Sigmoid colon (tissue), 7 donors: ENCODE results near the gene KCNH4. TPM values are rescaled to one million over a fixed set of nuclear protein-coding genes. Genes with fewer than 3 reads are reported as not detected.
A peak's percentile ranks its signal among the peaks of the same experiment; 100 is the strongest.

ENCODE experiments used
- DNase-seq: peaks from one replicate; pipeline ENCODE4 v3.0.0-alpha.2; 2019
- H3K27ac ChIP-seq, 4 donors: fragments of 200-600 bp; sonication (generic); one replicate each; pipeline ENCODE4 v1.5.1; 2016 to 2019; ENCODE audit warnings: mild to moderate bottlenecking in 1 of 4
- H3K27me3 ChIP-seq, 3 donors: fragments of 200-600 bp; sonication (generic); one replicate each; pipeline ENCODE4 v1.5.1; 2019; ENCODE audit warnings: mild to moderate bottlenecking in 1 of 3
- H3K36me3 ChIP-seq, 4 donors: fragments of 200-600 bp; sonication (generic); one replicate each; pipeline ENCODE4 v1.5.1; 2016 to 2019
- H3K4me1 ChIP-seq, 4 donors: fragments of 200-600 bp; sonication (generic); one replicate each; pipeline ENCODE4 v1.5.1; 2017 to 2019
- H3K4me3 ChIP-seq, 4 donors: fragments of 200-600 bp; sonication (generic); one replicate each; pipeline ENCODE4 v1.5.1; 2017 to 2019; ENCODE audit warnings: mild to moderate bottlenecking in 2 of 4, moderate library complexity in 1 of 4
- H3K9me3 ChIP-seq, 4 donors: fragments of 200-600 bp in 3 of 4; sonication (generic) in 3 of 4; one replicate each; pipeline versions ENCODE4 v1.5.1 to v1.6.1; 2013 to 2019
- EP300 ChIP-seq, 4 donors: sonication (generic); formaldehyde crosslinking; IDR thresholded peaks; one replicate each; pipeline ENCODE4 v1.6.1; 2017; ENCODE audit warnings: antibody characterized with exemption in 4 of 4
- POLR2A ChIP-seq, 2 donors: fragments of 450-650 bp; IDR thresholded peaks; one replicate each; pipeline ENCODE4 v1.6.1; 2016; ENCODE audit warnings: antibody characterized with exemption in 2 of 2, mild to moderate bottlenecking in 2 of 2, moderate library complexity in 2 of 2
- POLR2AphosphoS5 ChIP-seq, 4 donors: sonication (generic); formaldehyde crosslinking; IDR thresholded peaks; one replicate each; pipeline ENCODE4 v1.6.1; 2017; ENCODE audit warnings: antibody characterized with exemption in 4 of 4
- WGBS, 2 donors: extraction: QIAGEN DNeasy Blood & Tissue Kit; methylation state at CpG; one replicate each; pipeline ENCODE4 v1.1.7; 2013; 5-methylcytosine and 5-hydroxymethylcytosine counted together
- intact Hi-C: fragments of 100-400 bp; cut with DNase I; formaldehyde crosslinking; loops from one replicate; pipeline ENCODE4 v1.15.1; 2023
- polyA plus RNA-seq, 3 donors: library from polyadenylated mRNA; stranded (reverse); fragments of 200-250 nt; gene quantifications; one replicate each; pipeline ENCODE4 v1.2.3, GENCODE V29; 2013
- total RNA-seq, 4 donors: library from RNA; depleted of rRNA; stranded (reverse); fragments of >200 nt; gene quantifications; one replicate each; pipeline ENCODE4 v1.1.0, GENCODE V29; 2016
- TF ChIP-seq, protein P1 (sequence below), 4 experiments: fragments of 450-650 bp in 3 of 4; fragments of 200-600 bp in 1 of 4; IDR thresholded peaks; one replicate each; pipeline ENCODE4 v1.5.1; 2016 to 2019; ENCODE audit warnings: antibody characterized with exemption in 4 of 4, mild to moderate bottlenecking in 3 of 4, moderate library complexity in 2 of 4
- donor health status: healthy with polysubstance abuse.
- donor health status: Bipolar disorder and iron deficiency.
- donor health status: healthy.

Gene KCNH4
- total and polyA plus RNA-seq, 7 donors = 0.25 TPM; not detected in 6

DNA sequence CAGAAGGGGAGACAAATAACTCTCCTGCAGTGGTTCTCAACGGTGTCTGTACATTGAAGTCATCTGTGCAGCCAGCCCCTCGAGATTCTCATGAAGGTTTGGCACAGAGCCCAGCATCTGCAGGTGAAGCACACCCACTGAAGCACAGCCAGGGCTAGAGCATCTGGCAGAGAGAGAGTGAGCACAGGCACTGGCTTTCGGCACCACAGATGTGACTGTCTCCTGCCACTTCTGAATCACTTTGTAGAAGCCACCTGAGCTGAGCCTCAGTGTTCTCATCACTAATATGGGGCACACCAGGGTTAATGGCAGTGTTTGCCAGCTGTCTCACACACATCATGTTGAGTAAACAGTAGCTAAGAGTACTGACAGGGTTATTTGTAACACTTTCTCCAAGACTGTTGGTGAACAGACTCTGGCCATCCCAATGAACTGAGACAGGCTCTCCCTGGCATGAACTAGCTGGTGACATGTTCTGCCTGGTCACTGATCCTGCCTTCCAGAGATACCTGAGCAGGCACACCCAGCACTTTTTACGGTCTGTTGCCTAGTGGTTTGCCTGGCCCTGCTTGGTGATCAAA is 47.4 kb downstream of the KCNH4 start:
- no peak for TF ChIP-seq POLR2AphosphoS5 (IDR thresholded peaks at IDR 0.05)
- no peak for TF ChIP-seq POLR2A (IDR thresholded peaks at IDR 0.05)
- no peak for TF ChIP-seq EP300 (IDR thresholded peaks at IDR 0.05)
- TF ChIP-seq, protein P1, sequence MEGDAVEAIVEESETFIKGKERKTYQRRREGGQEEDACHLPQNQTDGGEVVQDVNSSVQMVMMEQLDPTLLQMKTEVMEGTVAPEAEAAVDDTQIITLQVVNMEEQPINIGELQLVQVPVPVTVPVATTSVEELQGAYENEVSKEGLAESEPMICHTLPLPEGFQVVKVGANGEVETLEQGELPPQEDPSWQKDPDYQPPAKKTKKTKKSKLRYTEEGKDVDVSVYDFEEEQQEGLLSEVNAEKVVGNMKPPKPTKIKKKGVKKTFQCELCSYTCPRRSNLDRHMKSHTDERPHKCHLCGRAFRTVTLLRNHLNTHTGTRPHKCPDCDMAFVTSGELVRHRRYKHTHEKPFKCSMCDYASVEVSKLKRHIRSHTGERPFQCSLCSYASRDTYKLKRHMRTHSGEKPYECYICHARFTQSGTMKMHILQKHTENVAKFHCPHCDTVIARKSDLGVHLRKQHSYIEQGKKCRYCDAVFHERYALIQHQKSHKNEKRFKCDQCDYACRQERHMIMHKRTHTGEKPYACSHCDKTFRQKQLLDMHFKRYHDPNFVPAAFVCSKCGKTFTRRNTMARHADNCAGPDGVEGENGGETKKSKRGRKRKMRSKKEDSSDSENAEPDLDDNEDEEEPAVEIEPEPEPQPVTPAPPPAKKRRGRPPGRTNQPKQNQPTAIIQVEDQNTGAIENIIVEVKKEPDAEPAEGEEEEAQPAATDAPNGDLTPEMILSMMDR (IDR thresholded peaks at IDR 0.05) = no peak
- intact Hi-C loops = no loop called here
- Histone ChIP-seq H3K4me1 (peaks cover 0 to 63% (median 42%) of the 10 kb centered on the region in 4 donors), H3K4me3 (no peak overlapping the region), H3K9me3 (no peaks in the 10 kb centered on the region), H3K36me3 (peaks cover 16 to 37% (median 17%) of the 10 kb centered on the region in 4 donors), H3K27me3 (no peaks in the 10 kb centered on the region), H3K27ac (peak overlapping the region; percentile 30 to 66 (median 44))
- 9 to 28% methylated on average over 4 of the region's 4 CpGs for WGBS, 2 donors
- no peak for DNase-seq

DNA sequence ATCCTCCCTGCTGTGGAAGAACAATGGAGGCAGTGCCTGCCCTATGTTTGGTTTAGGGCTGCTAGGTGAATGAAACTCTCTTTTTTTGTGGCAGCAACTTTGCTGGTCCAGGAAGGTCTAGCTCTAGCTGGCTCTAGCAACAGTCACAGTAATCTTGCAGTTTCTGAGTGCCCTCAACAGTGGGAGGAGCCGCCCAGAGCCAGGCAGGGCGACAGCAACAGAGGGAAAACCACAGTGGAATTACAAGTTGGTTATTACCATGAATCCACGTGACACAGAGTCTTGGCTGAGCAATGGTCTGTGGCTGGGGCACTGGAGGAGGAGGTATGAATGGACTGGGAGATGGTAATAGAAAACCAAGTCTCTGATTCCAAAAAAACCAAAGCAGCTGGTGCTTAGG is 48.0 kb downstream of the KCNH4 start:
- TF ChIP-seq POLR2AphosphoS5 (IDR thresholded peaks at IDR 0.05) (no peak), EP300 (IDR thresholded peaks at IDR 0.05) (no peak), POLR2A (IDR thresholded peaks at IDR 0.05) (no peak)
- TF ChIP-seq, protein P1 (IDR thresholded peaks at IDR 0.05) = no peak
- Histone ChIP-seq H3K27ac (peak overlapping the region; percentile 30 to 66 (median 44)), H3K4me1 (peaks cover 0 to 57% (median 36%) of the 10 kb centered on the region in 4 donors), H3K27me3 (no peaks in the 10 kb centered on the region), H3K36me3 (peaks cover 22 to 43% (median 23%) of the 10 kb centered on the region in 4 donors), H3K4me3 (no peak overlapping the region), H3K9me3 (no peaks in the 10 kb centered on the region)
- 8 to 23% methylated on average over 3 of the region's 3 CpGs for WGBS, 2 donors
- no peak for DNase-seq
- intact Hi-C loops = no loop called here

DNA sequence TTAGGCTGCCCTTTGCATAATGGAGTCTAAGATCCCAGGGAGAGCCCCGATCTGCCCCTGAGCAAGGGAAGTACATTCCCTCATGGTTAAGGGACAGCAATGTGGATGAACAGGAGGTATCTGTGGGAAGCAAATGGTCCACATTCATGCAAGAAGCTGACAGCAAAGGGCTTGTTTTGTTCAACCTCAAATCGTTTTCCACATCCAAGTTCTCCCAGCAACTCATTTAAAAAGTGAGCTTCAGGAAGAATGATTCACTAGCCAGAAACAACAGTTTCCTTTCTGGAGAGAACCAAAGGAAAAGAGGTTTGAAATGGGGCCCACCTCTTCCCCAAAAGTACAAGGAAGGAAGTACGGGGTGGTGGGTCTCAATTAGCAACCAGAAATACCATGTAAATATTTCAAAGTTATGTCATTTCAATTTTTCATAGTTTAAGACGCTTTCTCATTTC is 48.9 kb downstream of the KCNH4 start:
- H3K4me3 ChIP-seq = no peak overlapping the region
- H3K4me1 ChIP-seq = peaks cover 0 to 56% (median 34%) of the 10 kb centered on the region in 4 donors
- peak overlapping the region; percentile 10 to 66 (median 43) for H3K27ac ChIP-seq
- H3K27me3 ChIP-seq = no peaks in the 10 kb centered on the region
- intact Hi-C loops = no loop called here
- DNase-seq = no peak
- H3K36me3 ChIP-seq = peaks cover 26 to 52% (median 29%) of the 10 kb centered on the region in 4 donors
- TF ChIP-seq EP300 (IDR thresholded peaks at IDR 0.05) = no peak
- TF ChIP-seq, protein P1 (IDR thresholded peaks at IDR 0.05) = no peak
- no peak for TF ChIP-seq POLR2A (IDR thresholded peaks at IDR 0.05)
- no peak for TF ChIP-seq POLR2AphosphoS5 (IDR thresholded peaks at IDR 0.05)
- H3K9me3 ChIP-seq = no peaks in the 10 kb centered on the region
- 46 to 58% methylated on average over 4 of the region's 4 CpGs for WGBS, 2 donors

DNA sequence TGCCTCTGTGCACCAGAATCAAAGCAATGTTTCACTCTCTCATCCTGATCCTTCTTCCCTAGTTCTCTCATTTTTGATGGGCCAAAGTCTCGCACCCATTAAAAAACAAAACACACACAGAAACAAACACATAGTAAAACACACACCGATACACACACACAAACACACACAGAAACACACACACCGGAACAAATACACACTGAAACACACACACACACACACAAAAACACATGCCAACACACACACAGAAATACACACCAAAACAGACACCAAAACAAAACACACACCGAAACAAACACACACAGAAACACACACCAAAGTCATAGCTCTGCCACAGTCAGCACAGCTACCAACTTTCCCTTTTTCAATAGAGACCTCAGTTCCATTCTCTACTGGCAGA is 49.7 kb downstream of the KCNH4 start:
- Histone ChIP-seq H3K4me3 (no peak overlapping the region), H3K36me3 (peaks cover 26 to 54% (median 29%) of the 10 kb centered on the region in 4 donors), H3K27me3 (no peaks in the 10 kb centered on the region), H3K4me1 (peaks cover 0 to 53% (median 32%) of the 10 kb centered on the region in 4 donors), H3K9me3 (no peaks in the 10 kb centered on the region), H3K27ac (peak overlapping the region; percentile 22 to 66 (median 43))
- DNase-seq = no peak
- WGBS, 2 donors = 86 to 94% methylated on average over 4 of the region's 4 CpGs
- intact Hi-C loops = no loop called here
- TF ChIP-seq EP300 (IDR thresholded peaks at IDR 0.05) (no peak), POLR2AphosphoS5 (IDR thresholded peaks at IDR 0.05) (no peak), POLR2A (IDR thresholded peaks at IDR 0.05) (no peak)
- TF ChIP-seq, protein P1 (IDR thresholded peaks at IDR 0.05) = no peak
